GM21381 (cell line): ENCODE measurements around the gene FNIP1.
"Not testable (repeated sequence)": the region's sequence is repeated elsewhere in the genome, so short reads cannot be mapped to it uniquely, and the experiment has no call there.

ENCODE experiments used
- ATAC-seq: cut with Tn5 transposase; IDR thresholded peaks from one replicate; pipeline ENCODE4 v1.9.1; 2021; ENCODE audit warnings: mild to moderate bottlenecking, moderate library complexity; ENCODE audit not compliant: unreplicated experiment

The FNIP1 gene

GRCh38 chr5:131787736-131788135, 9.1 kb downstream of the FNIP1 start:
- ATAC-seq = no peak

- no peak for ATAC-seq
Measured at GRCh38 chr5:131786900-131787692, 9.7 kb downstream of the FNIP1 start.

GRCh38 chr5:131786036-131786435, 10.8 kb downstream of the FNIP1 start:
- no peak for ATAC-seq

GRCh38 chr5:131783874-131784273, 12.9 kb downstream of the FNIP1 start:
- ATAC-seq = no peak

- ATAC-seq = no peak
Measured at GRCh38 chr5:131783357-131783756, 13.5 kb downstream of the FNIP1 start.

GRCh38 chr5:131782717-131783116, 14.1 kb downstream of the FNIP1 start:
- ATAC-seq = no peak

- not testable (repeated sequence) for ATAC-seq
Measured at GRCh38 chr5:131778141-131778540, 18.7 kb downstream of the FNIP1 start.

GRCh38 chr5:131776450-131776849, 20.4 kb downstream of the FNIP1 start:
- ATAC-seq = no peak

GRCh38 chr5:131774652-131775367, 22.0 kb downstream of the FNIP1 start:
- no peak for ATAC-seq

GRCh38 chr5:131773805-131774204, 23.0 kb downstream of the FNIP1 start:
- no peak for ATAC-seq

- no peak for ATAC-seq
Measured at GRCh38 chr5:131771692-131772091, 25.1 kb downstream of the FNIP1 start.

- ATAC-seq = no peak
Measured at GRCh38 chr5:131769961-131770360, 26.9 kb downstream of the FNIP1 start.

- no peak for ATAC-seq
Measured at GRCh38 chr5:131769336-131769735, 27.5 kb downstream of the FNIP1 start.

GRCh38 chr5:131767891-131768290, 28.9 kb downstream of the FNIP1 start:
- no peak for ATAC-seq

- ATAC-seq = no peak
Measured at GRCh38 chr5:131766689-131767088, 30.1 kb downstream of the FNIP1 start.

GRCh38 chr5:131765261-131765660, 31.6 kb downstream of the FNIP1 start:
- no peak for ATAC-seq

GRCh38 chr5:131763968-131764367, 32.8 kb downstream of the FNIP1 start:
- no peak for ATAC-seq

GRCh38 chr5:131760793-131761192, 36.0 kb downstream of the FNIP1 start:
- ATAC-seq = no peak

GRCh38 chr5:131759704-131760103, 37.1 kb downstream of the FNIP1 start:
- ATAC-seq = no peak

- ATAC-seq = no peak
Measured at GRCh38 chr5:131758520-131758900, 38.3 kb downstream of the FNIP1 start.

- ATAC-seq = no peak
Measured at GRCh38 chr5:131757830-131758519, 38.8 kb downstream of the FNIP1 start.

GRCh38 chr5:131756942-131757341, 39.9 kb downstream of the FNIP1 start:
- no peak for ATAC-seq
